Lower leg skin (tissue), 3 donors: ENCODE measurements around the gene EID3.

Source experiments
- POLR2A ChIP-seq, 2 donors: fragments of 450-650 bp; IDR thresholded peaks; one replicate each; pipeline ENCODE4 v1.6.1; 2016 to 2017; ENCODE audit warnings: antibody characterized with exemption in 2 of 2, mild to moderate bottlenecking in 1 of 2, moderate library complexity in 1 of 2
- TF ChIP-seq, protein P1 (sequence below), 3 donors: fragments of 450-650 bp; IDR thresholded peaks; one replicate each; pipeline ENCODE4 v1.5.1; 2016; ENCODE audit warnings: antibody characterized with exemption in 3 of 3, mild to moderate bottlenecking in 3 of 3, moderate library complexity in 2 of 3

DNA sequence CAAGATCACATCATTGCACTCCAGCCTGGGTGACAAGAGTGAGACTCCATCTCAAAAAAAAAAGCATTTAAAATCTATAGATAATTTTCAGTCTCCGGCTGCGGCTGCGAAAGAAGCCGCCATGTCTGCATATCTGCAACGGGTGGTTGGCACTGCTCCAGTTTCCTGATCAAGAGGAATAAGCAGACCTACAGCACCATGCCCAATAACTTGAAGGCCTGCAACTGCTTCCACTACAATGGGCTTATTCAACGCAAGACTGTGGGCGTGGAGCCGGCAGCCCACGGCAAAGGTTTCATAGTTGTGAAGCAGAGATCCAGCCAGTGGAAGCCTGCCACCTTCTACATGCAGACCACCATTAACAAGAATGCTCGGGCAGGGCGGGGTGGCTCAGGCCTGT, 30.6 kb upstream of the EID3 start:
- TF ChIP-seq, protein P1, sequence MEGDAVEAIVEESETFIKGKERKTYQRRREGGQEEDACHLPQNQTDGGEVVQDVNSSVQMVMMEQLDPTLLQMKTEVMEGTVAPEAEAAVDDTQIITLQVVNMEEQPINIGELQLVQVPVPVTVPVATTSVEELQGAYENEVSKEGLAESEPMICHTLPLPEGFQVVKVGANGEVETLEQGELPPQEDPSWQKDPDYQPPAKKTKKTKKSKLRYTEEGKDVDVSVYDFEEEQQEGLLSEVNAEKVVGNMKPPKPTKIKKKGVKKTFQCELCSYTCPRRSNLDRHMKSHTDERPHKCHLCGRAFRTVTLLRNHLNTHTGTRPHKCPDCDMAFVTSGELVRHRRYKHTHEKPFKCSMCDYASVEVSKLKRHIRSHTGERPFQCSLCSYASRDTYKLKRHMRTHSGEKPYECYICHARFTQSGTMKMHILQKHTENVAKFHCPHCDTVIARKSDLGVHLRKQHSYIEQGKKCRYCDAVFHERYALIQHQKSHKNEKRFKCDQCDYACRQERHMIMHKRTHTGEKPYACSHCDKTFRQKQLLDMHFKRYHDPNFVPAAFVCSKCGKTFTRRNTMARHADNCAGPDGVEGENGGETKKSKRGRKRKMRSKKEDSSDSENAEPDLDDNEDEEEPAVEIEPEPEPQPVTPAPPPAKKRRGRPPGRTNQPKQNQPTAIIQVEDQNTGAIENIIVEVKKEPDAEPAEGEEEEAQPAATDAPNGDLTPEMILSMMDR (IDR thresholded peaks at IDR 0.05) = no peak
- no peak for TF ChIP-seq POLR2A (IDR thresholded peaks at IDR 0.05)
